ENCODE results near the gene SIRT7. TPM values are rescaled to one million over a fixed set of nuclear protein-coding genes. Genes with fewer than 3 reads are reported as not detected.
"Not testable (repeated sequence)": the region's sequence is repeated elsewhere in the genome, so short reads cannot be mapped to it uniquely, and the experiment has no call there.

The SIRT7 gene
- total RNA-seq, 1 donor from 2014 or later = 8.6 TPM

DNA sequence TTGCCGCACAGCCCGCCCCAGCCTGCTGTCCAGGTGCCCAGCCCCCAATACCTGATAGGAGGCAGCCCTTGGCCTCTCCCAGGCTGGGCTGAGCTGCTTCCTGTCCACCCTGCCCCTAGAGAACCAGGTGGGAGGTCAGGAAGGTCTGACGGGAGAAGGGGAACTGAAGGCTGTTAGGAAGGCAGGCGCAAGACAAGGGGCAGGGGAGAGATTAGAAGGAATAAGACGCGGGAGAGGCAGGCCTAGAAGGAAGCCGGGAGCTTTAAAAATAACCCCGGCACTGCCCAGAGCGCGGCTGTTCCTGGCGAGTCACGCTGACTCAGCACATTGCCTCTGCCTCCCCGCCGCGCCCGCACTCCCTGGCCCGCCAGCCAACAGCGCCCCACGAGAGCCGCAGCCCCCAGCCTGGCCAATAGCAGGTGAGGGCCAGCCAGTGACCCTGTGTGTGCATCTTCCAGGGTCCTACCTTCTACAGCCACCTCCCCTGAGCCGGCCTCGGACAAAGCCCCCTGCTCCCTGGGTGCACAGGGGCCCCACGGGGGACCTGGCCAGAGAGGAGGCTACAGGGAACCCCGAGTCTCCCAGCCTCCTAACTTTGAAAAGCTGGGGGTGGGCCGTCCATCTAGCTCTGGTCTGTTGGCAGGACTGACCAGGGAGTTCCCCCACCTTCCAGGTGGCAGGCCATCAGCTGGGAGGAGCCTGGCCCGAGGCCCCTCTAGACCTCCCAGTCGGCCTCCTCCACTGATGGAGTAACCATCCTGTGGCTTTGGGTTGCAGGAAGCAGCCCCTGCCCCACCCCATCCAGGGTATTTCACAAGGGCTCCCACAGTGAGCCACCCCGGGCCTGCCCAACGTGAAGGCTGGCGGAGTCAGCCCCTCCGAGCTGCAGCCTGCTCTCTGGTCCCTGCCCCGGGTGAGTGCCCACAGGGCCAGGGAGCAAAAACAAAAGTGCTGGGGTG, 5.6 kb upstream of the SIRT7 start:
- FAIRE-seq (no peak), DNase-seq (ENCODE audit: low spot score in 2 of 2) (peak; percentile 65 to 74)

DNA sequence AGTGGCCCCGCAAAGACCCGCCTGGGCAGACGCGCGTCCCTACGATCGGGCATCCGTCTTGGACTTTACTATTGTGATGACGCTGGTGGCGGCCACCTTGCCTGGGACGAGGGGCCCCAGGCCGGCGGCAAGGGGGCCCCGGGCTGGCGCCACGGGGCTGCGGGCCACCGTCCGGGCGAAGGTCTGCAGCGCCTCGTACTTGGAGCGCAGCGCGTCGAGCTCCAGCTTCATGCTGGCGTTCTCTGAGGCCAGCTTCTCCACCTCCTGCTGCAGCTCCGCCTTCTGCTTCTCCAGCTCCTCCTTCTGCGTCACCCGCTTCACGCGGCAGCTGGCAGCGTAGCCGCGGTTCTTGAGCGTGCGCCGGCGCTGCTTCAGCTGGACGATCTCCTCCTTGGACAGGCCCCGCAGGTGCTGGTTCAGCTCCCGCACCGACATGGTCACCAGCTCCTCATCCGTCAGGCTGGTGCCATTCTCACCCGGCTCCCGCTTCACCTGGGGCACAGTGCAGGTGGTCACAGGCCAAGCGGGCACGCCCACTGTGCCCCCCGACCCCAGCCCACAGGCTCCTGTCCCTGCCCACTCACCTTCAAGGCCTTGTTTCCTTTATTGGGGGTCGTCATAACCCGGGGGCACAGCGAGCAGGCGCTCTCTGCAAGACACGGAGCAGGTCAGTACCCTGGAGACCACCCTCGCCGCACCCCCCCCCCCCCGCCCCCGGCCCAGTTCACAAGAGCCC, 4.8 kb upstream of the SIRT7 start:
- FAIRE-seq = no peak

GRCh38 chr17:81921996-81922565, 4.1 kb upstream of the SIRT7 start:
- no peak for FAIRE-seq
- DNase-seq (ENCODE audit: low spot score in 2 of 2) = no peak

More for the DNA sequence above, 4.8 kb upstream of the SIRT7 start:
- no peak for DNase-seq (ENCODE audit: low spot score in 2 of 2)

DNA sequence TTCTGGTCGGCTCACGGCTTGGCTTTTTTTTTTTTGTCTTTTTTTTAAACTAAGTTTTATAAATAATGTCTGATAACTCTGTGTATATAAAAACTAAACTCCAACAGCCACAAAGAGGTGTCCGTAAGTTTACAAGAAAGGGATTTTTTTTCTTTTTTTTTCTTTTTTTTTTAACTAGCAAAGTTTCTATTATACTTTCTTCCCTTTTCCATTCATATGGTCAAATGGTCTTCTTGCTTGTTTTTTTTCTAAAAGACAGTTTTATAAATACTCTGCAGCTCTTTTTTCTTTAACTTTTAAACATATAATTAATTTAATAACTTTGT, 3.5 kb upstream of the SIRT7 start:
- no peak for DNase-seq (ENCODE audit: low spot score in 2 of 2)
- peak; percentile 17 for FAIRE-seq

DNA sequence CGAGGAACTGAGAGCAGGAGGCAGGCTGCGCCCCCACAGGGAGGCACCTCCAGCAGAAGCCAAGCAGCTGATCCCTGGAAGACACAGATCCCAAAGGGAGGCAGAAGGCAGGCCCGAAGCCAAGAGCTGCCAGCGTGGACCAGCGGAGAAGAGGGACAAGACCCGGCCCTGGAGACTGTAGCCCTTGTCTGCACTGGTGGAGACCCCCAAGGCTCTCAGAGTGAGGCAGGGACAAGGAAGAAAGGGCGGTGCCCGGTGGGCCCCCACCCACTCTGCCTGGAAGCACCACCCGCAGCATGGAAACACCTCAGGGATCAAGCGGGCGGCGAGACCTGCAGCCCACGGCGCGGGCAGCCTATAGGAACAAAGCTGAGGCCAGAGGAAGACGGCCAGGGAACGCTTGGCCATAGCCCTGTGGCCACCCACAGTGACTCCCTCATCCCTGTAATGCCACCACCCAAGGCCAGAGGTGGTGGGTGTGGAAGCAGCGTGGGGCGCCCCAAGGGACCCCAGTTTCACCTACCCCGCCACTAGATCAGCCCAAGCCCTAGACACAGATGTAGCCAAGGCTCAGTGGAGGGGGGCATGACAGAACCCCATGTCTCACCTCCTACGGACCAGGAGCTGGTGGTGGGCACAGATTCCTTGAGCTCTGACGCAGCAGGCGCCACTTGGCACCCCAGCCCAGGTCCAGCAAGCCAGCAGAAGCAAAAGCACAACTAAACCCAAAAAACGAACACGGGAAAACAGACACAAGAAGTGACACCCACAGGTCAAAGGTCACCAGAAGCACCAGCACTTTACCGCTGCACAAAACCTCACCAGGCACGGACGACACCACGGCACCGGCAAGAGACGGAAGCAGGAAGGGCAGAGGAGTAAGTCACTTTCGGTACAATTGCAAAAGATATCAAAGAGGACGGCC, 2.9 kb upstream of the SIRT7 start:
- FAIRE-seq = no peak

GRCh38 chr17:81918832-81919545, 1.0 kb upstream of the SIRT7 start:
- FAIRE-seq = no peak
- DNase-seq (ENCODE audit: low spot score in 2 of 2) = no peak

More for the DNA sequence above, 2.9 kb upstream of the SIRT7 start:
- no peak for DNase-seq (ENCODE audit: low spot score in 2 of 2)

- FAIRE-seq; DNase-seq (ENCODE audit: low spot score in 2 of 2): not testable (repeated sequence)
Observed at GRCh38 chr17:81918333-81918669, 325 bp upstream of the SIRT7 start.

- no peak for FAIRE-seq
- no peak for DNase-seq (ENCODE audit: low spot score in 2 of 2)
Observed at GRCh38 chr17:81916234-81917001, 1.6 kb downstream of the SIRT7 start.

DNA sequence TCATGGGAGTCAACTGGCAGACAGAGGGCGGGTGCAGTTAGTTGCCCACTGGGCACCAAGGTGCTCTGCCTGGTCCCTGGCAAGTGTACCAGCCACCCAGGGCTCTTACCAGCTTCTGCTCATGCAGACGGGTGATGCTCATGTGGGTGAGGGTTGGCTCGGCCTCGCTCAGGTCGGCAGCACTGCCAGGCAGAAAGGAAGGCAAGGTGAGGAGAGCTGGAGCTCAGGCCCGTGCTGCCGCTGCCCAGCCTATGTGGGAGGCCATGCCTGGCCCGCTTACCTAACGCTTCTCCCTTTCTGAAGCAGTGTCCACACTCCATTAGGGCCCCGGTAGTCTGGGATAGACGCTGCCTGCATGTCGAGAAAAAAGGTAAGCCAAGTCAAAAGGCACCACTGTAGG, 2.6 kb downstream of the SIRT7 start:
- no peak for DNase-seq (ENCODE audit: low spot score in 2 of 2)
- no peak for FAIRE-seq

DNA sequence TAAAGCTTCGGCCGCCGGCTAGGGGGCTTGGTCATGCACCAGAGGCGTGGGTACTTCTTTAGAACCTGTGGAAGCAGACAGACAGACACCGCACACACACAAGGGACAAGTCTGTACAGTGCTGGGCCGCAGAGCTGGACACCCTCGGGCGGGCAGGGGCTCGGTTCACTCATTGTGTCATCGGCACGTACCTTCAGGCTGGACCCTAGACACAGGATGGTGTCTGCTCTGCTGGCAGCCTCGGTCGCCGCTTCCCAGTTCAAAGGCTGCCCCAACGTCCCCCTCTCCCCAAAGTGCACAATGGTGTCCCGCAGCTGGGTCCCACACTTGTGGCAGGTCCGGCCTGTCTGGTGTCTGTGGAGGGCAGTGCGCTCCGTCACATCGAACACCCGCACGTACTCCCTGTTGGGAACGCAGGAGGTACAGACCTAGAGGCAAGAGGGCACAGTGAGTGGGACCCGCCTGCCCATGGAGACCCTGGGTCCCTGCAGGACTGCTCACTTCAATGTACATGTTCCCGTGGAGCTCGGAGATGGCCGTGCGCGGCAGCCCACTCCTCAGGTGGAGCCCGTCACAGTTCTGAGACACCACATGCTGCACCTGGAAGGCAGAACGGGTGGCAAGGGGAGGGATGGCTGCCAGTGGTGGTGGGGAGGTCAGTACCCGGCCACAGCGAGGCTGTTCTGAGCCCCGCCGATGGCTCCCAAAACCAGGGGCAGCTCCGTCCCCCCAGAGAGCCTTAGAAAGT, 3.7 kb downstream of the SIRT7 start:
- DNase-seq (ENCODE audit: low spot score in 2 of 2) (no peak), FAIRE-seq (no peak)

GRCh38 chr17:81913394-81914102, 4.4 kb downstream of the SIRT7 start:
- DNase-seq (ENCODE audit: low spot score in 2 of 2) (no peak), FAIRE-seq (no peak)

DNA sequence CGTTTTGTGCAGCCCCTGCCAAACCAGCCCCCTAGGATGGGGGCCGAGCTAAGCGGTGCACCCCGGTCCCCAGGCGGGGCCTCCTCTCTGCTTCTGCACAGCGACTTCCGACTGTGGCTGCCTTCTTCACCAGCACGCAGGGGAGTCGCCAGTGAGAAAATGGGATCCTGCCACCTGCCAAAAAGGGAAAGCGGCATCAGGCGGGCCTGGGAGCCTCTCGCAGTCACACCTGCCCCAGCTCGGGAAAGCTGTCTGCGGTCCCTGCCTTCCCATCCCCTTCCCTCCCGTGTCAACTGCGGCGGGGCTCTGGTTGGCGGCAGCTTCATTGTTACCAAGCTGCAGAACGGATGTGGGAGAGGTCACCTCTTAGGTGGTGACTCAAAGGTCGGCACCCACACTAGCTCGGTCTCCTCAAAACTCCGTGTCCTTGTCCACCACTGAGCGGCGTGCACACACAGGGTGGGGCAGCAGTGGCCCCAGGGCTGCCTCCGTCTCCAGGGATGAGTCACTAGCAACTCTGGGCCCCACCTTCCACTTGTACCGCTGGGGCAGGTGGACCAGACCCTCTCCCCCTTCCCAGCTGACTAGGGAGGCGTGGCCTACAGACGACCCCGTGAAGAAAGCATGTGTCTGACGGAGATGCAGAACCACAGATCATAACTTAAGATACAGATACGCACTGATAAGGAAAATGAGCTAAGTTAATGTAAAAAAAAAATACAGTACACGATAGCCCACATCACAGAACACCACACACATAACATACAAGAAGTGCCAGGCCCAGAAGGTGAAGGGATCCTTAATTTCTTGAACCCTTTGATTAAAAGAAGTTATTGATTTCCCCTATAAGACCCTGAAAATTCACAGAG, 5.3 kb downstream of the SIRT7 start:
- no peak for DNase-seq (ENCODE audit: low spot score in 2 of 2)
- no peak for FAIRE-seq

DNA sequence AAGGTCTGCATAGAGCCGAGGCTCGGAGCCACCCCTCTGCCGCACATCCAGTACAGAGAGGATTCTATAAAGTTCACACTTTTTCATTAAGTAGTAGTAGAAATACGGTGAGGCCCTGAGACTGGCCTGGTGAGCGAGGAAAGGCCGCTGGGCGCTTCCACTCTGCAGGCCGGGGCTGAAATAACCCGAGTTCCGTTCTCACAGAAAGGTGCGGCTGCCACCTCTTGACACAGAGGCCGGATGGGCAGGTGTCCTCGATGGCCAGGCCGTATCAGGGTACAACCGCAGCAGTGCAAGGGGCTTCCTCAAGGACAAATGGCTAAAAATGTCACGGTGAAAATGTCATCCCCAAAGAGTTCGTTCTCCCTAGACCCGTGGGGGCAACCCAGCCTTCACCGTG, 6.0 kb downstream of the SIRT7 start:
- no peak for FAIRE-seq
- no peak for DNase-seq (ENCODE audit: low spot score in 2 of 2)

- peak; percentile 100 for DNase-seq (ENCODE audit: low spot score in 2 of 2)
- no peak for FAIRE-seq
Observed at GRCh38 chr17:81911277-81911961, 6.6 kb downstream of the SIRT7 start, which contains the start of gene PCYT2. Gene PCYT2, minus strand, starts transcription at chr17:81911399. Its CDS starts 44 bp downstream, at chr17:81911355.

- FAIRE-seq = no peak
- no peak for DNase-seq (ENCODE audit: low spot score in 2 of 2)
Observed at GRCh38 chr17:81910840-81911276, 7.1 kb downstream of the SIRT7 start.
